NCI-H748 (cell line): Measurements from ENCODE around the gene RPRD1A.
A peak's percentile ranks its signal among the peaks of the same experiment; 100 is the strongest.
"Not testable (repeated sequence)": the region's sequence is repeated elsewhere in the genome, so short reads cannot be mapped to it uniquely, and the experiment has no call there.

Experiments used
- DNase-seq: peaks from one replicate; lab custom pipeline; 2025; ENCODE audit not compliant: unreplicated experiment; lab: John Stamatoyannopoulos, UW

The RPRD1A gene

GRCh38 chr18:35972197-35973000 is 95.0 kb downstream of the RPRD1A start, which contains the start of gene RMP24:
RMP24 (plus strand) TSS chr18:35972679.
- peak; percentile 97 for DNase-seq

GRCh38 chr18:35971661-35972196 is 95.6 kb downstream of the RPRD1A start:
- peak; percentile 71 for DNase-seq

GRCh38 chr18:35969676-35970075 is 97.7 kb downstream of the RPRD1A start:
- DNase-seq, result no peak

GRCh38 chr18:35968278-35968880 is 99.0 kb downstream of the RPRD1A start:
- no peak for DNase-seq

GRCh38 chr18:35967866-35968265 is 99.5 kb downstream of the RPRD1A start:
- DNase-seq, result not testable (repeated sequence)

- DNase-seq, result no peak
Measured at GRCh38 chr18:35964319-35964718, 103.0 kb downstream of the RPRD1A start.

- DNase-seq, result no peak
Measured at GRCh38 chr18:35962320-35962719, 105.0 kb downstream of the RPRD1A start.

GRCh38 chr18:35956226-35956625 is 111.1 kb downstream of the RPRD1A start:
- DNase-seq, result no peak

GRCh38 chr18:35953688-35954087 is 113.7 kb downstream of the RPRD1A start:
- DNase-seq, result no peak

- no peak for DNase-seq
Measured at GRCh38 chr18:35950628-35950982, 116.8 kb downstream of the RPRD1A start.

- DNase-seq, result peak; percentile 83
Measured at GRCh38 chr18:35949903-35950627, 117.3 kb downstream of the RPRD1A start.

- DNase-seq, result no peak
Measured at GRCh38 chr18:35949090-35949489, 118.3 kb downstream of the RPRD1A start.

GRCh38 chr18:35948080-35948479 is 119.3 kb downstream of the RPRD1A start:
- DNase-seq, result no peak

GRCh38 chr18:35942661-35943060 is 124.7 kb downstream of the RPRD1A start:
- no peak for DNase-seq

GRCh38 chr18:35942133-35942532 is 125.2 kb downstream of the RPRD1A start:
- DNase-seq, result no peak

- DNase-seq, result no peak
Measured at GRCh38 chr18:35941299-35941698, 126.1 kb downstream of the RPRD1A start.
